ENCODE data around the gene CD74. TPM values are rescaled to one million over a fixed set of nuclear protein-coding genes. Genes with fewer than 3 reads are reported as not detected.

The CD74 gene
- total RNA-seq, 1 experiment from 2014 or later, result 48.5 TPM

DNA sequence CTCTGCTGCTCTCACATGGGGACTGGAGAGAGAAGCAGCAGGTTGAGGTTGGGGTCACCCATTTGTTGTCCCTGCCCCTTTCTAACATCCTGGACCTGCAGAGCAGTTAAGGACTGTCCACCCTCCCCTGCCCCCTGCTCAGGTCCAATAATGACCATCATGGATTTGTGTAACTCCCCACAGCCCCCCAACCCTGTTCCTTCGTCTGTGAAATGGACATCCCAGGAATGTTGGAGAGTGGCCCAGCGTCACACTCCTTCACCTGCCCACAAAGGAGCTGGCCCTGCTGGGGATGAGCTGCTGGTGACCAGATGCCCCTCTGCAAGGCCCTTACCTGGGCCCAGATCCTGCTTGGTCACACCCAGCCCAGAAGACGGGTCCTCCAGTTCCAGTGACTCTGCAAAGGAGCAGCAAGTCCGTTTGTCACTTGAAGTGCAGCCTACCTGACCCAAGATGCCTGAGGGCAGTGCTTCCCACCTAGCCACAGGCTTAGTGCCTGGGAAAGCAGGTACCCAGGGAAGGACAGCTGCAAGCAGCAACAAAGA lies 10.4 kb downstream of the CD74 start:
- DNase-seq (ENCODE audit: low read depth, low spot score), result no peak
- in situ Hi-C loops (cut with HindIII; ENCODE audit: low pct_unique_long_range_greater_than_20kb, low sequenced_read_pairs), result no loop called here

DNA sequence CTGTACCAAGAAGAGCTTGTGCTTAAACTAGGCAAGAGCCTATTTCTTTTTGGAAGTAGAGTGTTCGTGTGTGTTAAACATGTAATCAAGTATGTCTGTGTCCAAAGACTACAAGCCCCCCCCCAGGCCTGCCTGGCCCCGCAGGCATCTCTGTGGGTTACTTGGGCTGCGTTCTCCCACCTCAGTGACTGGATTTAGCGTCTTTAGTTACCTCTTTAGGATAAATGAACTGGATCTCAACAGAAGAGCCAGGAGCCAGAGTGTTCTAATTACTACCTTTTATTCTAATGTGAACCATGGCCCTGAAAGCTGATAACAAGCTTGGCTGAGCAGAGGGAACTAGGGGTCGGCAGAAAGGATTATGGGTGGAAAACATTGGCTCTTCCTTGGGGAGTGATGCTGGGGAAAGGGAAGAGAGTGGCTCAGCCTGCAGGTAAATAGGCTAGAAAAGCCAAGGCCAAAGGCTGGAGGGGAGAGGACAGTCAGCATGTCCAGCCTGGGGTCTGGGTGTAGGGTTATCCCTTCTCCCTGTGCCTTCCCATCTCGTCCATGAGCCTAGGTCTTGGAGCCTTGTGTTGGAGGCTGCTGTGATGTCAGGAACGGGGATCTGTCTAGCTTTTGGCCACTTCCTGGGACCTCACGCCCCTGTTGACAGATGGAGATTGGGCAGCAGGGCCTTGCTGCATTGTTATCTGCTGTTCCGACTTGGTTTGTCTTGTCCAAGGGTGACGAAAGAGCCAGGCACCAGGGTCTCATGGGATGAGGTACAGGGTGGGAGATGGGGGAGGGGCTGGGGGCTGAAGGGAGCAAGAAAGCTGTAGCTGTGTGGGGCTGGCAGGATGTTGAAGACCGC lies 11.1 kb downstream of the CD74 start:
- DNase-seq (ENCODE audit: low read depth, low spot score), result no peak
- in situ Hi-C loops (cut with HindIII; ENCODE audit: low pct_unique_long_range_greater_than_20kb, low sequenced_read_pairs), result no loop called here

DNA sequence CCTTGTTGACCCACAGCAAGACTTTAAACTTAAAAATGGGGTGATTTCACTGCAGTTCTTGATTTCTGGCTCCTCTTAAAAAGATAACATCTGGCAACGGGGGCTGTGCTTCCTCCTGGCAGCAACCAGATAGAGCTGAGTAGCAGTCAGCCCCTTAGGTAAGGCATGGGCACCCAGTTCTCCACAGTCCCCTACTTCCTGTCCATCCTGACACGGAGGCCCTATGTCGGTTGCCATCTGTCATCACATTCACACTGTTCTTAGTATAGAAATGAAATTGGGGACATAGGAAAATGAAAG lies 11.7 kb downstream of the CD74 start:
- in situ Hi-C loops (cut with HindIII; ENCODE audit: low pct_unique_long_range_greater_than_20kb, low sequenced_read_pairs), result no loop called here
- no peak for DNase-seq (ENCODE audit: low read depth, low spot score)

DNA sequence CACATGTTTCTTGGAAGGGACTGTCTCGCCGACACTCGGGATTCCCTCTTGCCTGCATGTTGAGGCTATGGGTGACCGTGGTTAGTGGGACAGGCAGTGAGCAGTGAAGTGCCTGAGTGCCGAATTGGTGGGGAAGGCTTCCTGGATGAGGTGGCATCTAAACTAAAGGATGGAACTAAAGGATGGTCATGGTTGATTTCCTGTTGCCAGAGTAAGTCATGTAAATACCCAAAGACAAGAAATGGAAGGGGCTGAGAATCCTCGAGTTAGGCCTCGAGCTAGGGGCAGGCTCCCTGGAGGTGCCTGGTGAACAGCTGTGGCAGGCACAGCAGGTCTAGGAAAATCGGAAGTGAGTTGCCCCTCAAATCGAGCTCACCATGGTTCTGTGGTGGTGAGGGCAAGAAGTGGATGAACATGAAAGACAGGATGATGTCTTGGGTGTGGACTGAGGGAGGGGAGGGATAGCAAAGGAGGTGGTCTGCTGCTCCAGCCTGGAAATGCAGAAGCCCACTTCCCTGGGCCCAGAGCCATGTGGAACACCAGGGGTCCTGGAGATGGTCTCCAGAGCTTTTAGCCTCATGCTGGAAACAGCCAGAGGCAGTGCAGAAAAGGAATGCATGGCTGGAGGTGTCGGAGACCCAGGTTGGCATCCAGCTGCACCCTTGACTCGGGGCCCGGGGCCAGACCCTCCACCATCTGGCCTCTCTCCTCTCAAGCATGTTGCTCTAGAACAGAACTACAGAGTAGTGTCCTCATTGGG lies 12.2 kb downstream of the CD74 start:
- no peak for DNase-seq (ENCODE audit: low read depth, low spot score)
- in situ Hi-C loops (cut with HindIII; ENCODE audit: low pct_unique_long_range_greater_than_20kb, low sequenced_read_pairs), result no loop called here

DNA sequence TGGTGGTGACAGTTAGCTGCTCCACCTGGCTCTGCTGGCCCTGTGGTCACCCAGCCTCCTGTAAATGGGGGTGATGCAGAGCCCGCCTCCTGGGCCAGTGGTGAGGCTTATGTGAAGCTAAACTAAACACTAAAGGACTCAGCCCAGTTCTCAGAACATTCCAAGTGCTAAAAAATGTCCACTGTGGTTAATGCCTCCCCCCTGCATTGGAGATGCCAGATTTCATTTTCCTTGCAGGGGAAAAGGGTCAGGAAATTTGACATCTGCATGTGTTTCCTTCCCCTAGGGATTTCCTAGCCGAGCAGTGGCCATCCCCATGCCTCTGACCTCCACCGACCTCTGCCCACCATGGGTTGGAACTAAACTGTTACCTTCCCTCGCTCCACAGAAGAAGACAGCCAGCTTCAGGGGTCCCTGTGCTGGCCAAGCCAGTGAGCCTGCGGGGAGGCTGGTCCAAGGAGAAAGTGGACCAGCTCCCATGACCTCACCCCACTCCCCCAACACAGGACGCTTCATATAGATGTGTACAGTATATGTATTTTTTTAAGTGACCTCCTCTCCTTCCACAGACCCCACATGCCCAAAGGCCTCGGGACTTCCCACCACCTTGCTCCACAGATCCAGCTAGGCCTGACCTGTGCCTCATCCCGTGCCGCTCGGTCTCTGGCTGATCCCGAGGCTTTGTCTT lies 13.0 kb downstream of the CD74 start:
- in situ Hi-C loops (cut with HindIII; ENCODE audit: low pct_unique_long_range_greater_than_20kb, low sequenced_read_pairs), result no loop called here
- DNase-seq (ENCODE audit: low read depth, low spot score), result no peak

DNA sequence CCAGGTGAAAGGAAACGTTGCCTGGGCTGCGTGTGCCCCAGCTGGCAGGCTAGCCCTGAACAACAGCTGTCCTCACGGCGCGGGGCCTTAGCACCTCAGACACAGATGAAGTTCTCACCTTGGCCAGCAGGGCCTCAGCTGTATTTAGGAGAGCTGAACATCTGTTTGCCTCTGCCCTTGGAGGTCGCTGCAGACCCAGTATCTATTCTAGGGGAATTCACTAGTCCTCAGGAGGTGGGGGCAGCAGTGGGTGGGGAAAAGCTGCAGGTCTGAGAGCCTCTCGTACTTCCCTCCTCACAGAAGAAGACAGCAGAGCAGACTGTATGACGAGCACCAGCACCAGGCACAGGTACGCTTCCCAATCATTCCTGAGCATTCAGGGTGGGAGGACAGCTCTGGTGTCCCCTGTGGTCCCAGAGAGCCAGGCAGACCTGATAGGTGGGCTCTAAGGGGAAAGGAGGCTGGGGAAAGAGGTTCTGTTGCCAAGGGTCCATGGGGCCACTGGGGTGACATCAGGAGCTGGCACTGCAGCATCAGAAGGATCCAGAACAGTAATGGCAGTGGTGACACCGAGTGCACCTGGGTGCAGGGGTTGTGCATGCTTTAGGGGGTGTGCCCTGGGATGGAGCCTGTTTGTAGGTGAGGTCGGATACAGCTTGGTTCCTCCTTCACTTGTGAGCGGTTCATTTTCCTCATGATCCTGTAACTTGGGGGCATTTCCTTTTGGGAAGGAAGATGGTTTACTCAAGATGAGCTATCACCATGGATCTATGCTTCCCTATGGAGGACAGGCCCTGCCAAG lies 13.8 kb downstream of the CD74 start:
- DNase-seq (ENCODE audit: low read depth, low spot score), result peak; percentile 22
- in situ Hi-C loops (cut with HindIII; ENCODE audit: low pct_unique_long_range_greater_than_20kb, low sequenced_read_pairs), result no loop called here

DNA sequence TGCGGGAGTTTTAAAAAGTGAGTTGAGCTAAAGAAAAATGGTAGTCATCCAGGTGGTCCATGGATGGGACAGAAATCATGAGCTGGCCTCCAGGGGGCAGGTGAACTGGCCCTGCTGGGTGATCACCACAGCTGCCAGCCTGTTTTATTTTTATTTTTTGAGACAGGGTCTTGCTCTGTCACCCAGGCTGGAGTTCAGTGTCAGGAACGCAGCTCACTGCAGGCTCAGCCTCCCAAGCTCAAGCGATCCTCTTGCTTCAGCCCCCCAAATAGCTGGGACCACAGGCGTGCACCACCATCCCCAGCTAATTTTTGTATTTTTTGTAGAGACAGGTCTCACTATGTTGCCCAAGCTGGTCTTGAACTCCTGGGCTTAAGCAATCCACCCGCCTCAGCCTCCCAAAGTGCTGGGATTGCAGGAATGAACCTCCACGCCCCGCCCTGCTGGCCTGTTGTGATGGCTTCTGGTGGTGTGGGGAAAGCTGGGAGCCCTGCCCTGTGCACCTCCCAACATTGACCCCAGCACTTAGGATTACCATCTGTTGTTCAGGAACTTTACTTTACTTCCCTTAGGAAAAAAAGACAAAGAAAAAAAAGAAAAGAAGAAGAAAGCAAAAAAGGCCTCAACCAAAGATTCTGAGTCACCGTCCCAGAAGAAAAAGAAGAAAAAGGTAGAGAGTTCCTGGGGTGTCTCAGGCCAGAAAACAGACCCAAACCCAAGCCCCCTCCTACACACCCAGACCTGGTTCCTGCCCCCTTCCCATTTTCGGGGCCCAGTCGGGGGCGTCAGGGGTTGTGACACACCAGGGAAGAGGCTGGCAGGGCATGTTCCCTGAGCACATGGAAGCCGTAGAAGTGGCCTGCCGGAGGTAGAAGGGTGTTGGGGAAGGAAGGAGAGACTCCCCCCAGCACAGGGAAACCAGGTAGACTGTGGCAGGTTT lies 14.7 kb downstream of the CD74 start:
- in situ Hi-C loops (cut with HindIII; ENCODE audit: low pct_unique_long_range_greater_than_20kb, low sequenced_read_pairs), result no loop called here

DNA sequence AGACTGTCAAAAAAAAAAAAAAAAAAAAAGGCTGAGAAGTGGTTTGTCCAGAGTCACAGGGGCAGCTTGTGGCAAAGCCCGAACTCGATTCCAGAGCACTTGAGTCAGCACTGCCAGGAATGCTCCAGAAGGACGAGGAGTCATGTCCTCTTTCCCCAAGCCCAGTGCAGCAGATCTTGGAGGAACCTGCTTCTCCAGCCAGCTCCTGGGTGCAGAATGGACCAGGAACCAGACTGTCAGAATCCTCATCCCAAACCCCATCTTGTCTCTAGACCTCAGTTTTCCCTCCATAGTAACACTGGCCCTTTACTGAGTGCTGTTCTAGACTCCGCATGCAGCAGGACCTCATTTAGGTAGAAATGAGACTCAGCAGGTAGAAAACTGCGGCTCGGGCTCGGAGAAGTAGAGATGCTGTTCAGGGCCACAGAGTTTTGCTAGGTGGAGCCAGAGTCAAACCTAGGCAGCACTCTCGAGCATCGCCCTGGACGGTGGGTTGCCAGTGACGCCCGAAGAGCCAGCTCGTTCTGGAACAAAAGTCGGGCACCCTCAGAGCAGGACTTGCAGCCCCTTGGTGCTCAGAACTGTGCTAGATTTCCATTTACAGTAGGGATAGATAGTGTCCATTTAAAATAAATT lies 15.4 kb downstream of the CD74 start:
- in situ Hi-C loops (cut with HindIII; ENCODE audit: low pct_unique_long_range_greater_than_20kb, low sequenced_read_pairs), result no loop called here
- no peak for DNase-seq (ENCODE audit: low read depth, low spot score)

More for the DNA sequence above, 14.7 kb downstream of the CD74 start:
- DNase-seq (ENCODE audit: low read depth, low spot score), result no peak

DNA sequence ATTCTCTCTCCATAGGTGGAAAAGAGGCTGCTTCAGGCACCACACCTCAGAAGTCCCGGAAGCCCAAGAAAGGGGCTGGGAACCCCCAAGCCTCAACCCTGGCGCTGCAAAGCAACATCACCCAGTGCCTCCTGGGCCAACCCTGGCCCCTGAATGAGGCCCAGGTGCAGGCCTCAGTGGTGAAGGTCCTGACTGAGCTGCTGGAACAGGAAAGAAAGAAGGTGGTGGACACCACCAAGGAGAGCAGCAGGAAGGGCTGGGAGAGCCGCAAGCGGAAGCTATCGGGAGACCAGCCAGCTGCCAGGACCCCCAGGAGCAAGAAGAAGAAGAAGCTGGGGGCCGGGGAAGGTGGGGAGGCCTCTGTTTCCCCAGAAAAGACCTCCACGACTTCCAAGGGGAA lies 16.4 kb downstream of the CD74 start:
- in situ Hi-C loops (cut with HindIII; ENCODE audit: low pct_unique_long_range_greater_than_20kb, low sequenced_read_pairs), result no loop called here
- DNase-seq (ENCODE audit: low read depth, low spot score), result no peak

DNA sequence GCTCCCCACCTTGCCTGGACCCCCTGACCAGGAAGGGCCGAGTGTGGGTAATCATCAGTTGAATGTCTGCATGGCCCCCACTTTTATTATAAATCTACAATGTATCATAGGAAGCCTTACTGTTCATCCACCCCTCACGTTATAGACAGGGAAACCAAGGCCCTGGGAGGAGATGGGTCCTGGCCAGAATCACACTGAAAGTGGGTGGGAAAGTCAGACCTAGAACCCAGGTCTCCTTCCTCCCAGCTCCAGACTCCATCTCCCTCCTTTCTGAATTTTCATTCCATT lies 17.1 kb downstream of the CD74 start:
- in situ Hi-C loops (cut with HindIII; ENCODE audit: low pct_unique_long_range_greater_than_20kb, low sequenced_read_pairs), result no loop called here

DNA sequence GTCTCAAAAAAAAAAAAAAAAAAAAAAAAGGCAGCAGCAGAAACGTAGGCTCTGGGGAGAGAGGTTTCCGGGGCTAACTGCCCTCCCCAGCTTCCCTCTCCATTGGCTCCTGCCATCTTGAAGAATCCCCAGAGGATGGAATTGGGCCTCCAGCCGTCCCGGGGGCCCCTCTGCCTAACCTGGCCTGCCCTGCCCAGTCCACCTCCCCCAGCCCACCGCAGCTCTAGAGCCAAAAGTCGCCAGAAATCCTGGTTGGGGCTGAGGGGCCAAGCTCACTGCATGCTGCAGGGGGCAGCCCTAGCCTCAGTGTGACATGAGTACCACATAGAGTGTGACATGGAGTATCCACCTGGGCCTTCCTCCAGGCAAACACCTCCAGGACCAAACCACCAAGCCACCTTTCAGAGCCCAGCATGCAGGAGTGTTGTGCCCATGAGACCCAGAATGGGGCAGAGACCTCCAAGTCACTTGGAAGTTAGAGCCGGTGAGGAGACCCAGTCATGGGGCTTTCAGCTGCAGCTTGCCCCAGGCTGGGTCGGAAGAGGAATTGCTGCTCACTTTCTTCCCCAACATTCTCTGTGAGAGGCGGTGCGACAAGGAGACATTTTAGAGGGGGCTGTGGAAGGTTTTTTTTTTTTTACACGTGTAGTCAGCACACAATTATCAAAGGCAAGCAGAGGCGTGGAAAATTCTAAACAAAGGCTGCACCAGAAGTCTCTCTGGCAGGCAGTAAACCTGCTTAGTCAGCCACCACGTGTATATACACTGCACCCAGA lies 17.6 kb downstream of the CD74 start:
- in situ Hi-C loops (cut with HindIII; ENCODE audit: low pct_unique_long_range_greater_than_20kb, low sequenced_read_pairs), result no loop called here
- no peak for DNase-seq (ENCODE audit: low read depth, low spot score)

More for the DNA sequence above, 17.1 kb downstream of the CD74 start:
- no peak for DNase-seq (ENCODE audit: low read depth, low spot score)

DNA sequence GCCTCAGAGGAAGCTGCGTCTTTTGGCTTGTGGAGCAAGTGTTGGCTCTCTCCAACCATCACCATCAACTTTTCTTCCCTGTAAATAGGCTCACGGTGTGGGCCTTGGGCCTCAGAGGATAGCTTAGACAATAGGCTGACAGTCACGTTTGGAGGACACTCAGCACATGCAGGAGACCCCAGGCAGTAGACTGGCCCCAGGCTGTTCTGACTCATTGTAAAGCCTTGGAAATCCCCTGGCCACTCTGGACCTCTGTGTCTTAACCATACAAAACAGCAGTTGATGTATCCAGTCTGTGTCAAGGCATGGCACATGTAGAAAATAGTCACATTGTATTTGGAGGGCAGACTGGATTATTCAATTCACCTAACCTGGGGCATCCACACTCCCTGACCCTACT lies 18.6 kb downstream of the CD74 start:
- in situ Hi-C loops (cut with HindIII; ENCODE audit: low pct_unique_long_range_greater_than_20kb, low sequenced_read_pairs), result no loop called here

DNA sequence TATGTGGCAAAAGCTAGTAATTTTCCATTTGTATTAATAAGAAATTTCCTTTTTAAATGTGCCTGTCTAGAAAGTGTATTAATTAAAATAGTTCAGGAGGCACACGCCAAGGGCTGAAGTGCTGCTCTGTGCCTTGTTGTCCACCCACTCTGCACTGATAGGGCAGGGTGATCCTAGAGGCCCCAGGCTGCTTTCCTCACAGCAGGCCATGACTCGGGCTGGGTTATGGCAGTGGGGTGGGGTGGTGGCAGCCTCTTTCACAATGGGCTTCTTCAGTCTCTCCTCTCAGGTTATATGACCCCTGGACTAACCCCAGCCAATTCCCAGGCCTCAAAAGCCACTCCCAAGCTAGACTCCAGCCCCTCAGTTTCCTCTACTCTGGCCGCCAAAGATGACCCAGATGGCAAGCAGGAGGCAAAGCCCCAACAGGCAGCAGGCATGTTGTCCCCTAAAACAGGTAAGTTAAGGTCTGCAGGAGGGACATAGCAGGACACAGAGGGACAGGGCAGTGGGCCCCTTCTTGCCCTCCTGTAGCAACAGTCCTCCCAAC lies 19.5 kb downstream of the CD74 start:
- no peak for DNase-seq (ENCODE audit: low read depth, low spot score)
- in situ Hi-C loops (cut with HindIII; ENCODE audit: low pct_unique_long_range_greater_than_20kb, low sequenced_read_pairs), result no loop called here

More for the DNA sequence above, 18.6 kb downstream of the CD74 start:
- DNase-seq (ENCODE audit: low read depth, low spot score), result no peak

DNA sequence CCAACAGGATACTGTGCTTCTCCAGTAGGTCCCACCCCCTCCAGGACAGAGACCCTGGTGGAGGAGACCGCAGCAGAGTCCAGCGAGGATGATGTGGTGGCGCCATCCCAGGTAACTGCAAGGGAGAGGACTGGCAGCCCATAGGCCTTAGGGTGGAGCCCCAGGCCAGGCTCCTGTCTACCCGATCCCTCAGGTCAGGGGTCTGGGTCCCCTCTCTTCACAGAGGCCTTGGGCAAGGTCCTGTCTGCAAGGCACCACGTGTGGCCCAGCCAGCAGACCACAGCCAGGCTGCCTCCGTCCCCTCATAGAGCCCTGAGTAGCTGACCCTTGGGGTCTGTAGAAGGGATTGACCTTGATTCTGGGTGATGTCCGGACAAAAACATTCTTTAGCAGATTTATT lies 20.0 kb downstream of the CD74 start:
- in situ Hi-C loops (cut with HindIII; ENCODE audit: low pct_unique_long_range_greater_than_20kb, low sequenced_read_pairs), result no loop called here
- no peak for DNase-seq (ENCODE audit: low read depth, low spot score)

DNA sequence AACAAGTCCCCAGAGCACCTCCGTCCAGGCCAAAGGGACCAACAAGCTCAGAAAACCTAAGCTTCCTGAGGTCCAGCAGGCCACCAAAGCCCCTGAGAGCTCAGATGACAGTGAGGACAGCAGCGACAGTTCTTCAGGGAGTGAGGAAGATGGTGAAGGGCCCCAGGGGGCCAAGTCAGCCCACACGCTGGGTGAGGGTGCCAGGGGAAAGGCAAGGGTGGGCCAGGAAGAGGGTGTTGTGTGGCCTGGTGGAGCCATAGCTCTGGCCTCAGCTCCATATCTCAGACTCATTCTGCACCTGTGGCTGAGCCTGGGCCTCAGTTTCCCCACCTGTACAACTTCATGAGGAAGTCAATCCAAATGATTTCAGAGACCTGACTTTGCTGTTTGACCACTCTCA lies 20.7 kb downstream of the CD74 start:
- DNase-seq (ENCODE audit: low read depth, low spot score), result no peak
- in situ Hi-C loops (cut with HindIII; ENCODE audit: low pct_unique_long_range_greater_than_20kb, low sequenced_read_pairs), result no loop called here

Data from SK-MEL-5 (cell line).